NCI-H82 treated with DMSO at 0.1 percent for 48 hours (cell line): Measurements from ENCODE around the gene VSTM4.

Experiments used
- DNase-seq: peaks from one replicate; lab custom pipeline; 2025; ENCODE audit not compliant: unreplicated experiment; lab: John Stamatoyannopoulos, UW

VSTM4 gene

DNA sequence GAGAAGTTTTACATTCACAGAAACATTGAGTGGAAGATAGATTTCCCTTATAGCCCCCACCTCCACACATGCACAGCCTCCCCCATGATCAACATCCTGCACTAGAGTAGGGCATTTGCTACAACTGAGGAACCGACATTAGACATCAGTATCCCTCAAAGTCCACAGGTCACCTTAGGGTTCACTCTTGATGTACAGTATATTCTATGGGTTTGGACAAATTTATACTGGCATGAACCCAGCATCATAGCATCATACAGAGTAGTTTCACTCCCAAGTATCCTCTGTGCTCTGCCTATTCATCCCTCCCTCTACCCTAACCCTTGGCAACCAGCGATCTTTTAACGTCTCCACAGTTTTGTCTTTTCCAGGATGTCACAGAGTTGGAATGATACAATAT is 64.4 kb downstream of the VSTM4 start:
- no peak for DNase-seq

DNA sequence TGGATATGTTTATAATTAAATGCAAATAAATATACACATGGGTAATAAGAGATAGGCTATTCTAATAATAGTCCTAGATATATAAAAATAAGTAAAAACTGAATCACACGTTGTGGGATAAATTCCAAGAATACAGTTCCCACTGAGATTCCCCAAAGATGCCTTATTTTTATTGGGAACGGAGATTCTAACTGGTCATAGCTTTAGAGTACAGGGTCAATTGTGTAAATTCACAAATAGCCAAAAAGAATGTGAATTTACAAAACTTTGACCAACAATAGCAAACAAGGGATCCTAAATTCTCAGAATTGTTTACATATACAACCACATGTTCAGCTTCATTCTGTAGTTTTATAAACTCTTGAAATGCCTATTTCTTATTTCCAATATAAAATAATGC is 65.0 kb downstream of the VSTM4 start:
- DNase-seq = no peak

DNA sequence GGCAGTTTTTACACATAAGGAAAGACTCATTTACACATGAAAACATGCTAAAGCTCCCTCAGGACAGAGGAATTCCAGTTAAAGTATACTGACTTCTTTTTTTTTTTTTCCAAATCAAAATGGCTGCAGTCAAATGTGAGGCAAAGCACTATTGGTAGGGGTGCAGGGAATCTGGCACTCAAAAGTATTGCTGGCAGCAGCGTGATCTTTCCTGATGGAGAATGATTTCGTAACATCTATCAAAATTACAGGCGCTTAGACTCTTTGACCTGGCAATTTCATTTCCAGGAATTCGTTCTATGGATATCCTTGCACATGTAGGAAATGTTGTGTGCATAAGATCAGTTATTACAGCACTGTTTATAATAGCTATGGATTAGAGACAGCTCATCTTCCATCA is 65.7 kb downstream of the VSTM4 start:
- no peak for DNase-seq

DNA sequence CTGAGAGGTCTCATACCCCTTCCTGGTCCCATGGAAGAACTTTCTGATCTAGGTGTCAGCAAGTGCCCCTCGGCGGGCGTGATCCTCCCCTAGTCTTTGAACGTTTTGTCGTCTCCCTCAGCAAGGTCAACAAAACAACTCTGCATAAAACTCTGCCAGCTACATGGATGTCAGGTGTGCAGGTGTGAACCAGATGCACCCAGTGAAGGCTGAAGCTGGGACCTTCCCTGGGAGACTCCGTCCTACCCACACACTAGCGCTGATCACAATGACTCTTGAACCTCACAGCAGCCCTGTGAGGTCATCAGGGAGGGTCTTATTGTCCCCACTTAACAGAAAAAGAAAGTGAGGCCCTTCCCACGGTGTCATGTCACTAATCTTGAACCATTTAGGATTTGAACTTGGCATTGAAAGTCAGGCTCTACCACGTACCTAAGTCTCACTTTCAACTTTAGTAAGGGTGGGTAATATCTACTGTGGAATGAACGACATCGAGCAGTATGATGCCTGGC is 68.1 kb downstream of the VSTM4 start:
- DNase-seq = no peak

DNA sequence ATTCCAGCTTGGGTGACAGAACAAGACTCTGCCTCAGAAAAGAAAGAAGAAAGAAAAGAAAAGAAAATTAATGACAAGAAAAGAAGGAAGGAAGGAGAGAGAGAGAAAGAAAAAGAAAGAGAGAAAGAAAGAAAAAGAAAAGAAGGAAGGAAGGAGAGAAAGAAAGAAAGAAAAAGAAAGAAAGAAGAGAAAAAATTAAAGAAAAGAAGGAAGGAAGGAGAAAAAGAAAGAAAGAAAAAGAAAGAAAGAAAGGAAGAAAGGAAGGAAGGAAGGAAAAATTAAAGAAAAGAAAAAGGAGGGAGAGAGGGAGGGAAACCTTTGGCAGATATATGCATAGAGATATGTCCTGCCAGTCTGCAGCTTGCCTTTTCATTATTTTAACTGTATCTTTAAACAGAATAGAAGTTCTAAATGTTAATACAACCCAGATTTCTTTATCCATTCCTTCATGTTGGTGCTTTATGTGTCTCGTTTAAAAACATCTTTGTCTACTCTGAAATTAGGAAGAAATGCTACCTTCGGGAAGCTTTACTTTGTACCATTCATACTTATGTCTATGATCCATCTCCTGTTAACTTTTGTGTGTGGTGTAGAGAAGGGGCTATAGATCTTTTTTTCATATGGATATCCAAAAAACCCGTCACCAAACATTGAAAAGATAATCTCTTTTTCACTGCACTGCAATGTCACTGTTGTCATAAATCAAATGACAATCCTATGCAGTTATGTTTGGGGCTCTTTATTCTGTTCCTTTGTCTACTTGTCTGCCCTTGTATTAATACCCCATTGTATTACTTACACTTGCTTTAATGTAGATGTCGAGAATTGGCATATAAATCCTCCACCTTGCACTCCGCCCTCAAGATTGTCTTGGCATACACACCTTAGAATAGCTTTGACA is 70.8 kb downstream of the VSTM4 start:
- DNase-seq = no peak

GRCh38 chr10:49040601-49041000 is 74.7 kb downstream of the VSTM4 start:
- DNase-seq = no peak

- DNase-seq = no peak
Observed at GRCh38 chr10:49039409-49039808, 75.9 kb downstream of the VSTM4 start.

DNA sequence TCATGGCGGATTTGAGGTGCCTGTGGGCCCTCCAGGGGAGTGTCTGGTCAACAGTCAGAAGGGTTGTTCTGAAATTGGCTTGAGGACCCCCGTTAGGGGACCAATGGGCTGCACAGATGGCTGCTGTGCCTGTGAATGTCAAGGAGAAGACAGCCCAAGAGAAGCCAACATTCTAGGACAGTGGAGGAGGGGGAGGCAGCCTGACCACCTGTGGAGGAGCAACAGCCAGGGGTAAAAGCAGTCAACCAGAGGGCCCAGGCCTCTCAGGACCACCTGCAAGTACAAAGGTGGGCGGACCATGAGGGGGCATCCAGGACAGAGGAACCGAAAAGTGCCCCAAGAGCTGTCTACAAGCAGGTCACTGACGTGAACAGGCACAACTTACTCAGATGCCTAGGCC is 76.6 kb downstream of the VSTM4 start:
- no peak for DNase-seq

DNA sequence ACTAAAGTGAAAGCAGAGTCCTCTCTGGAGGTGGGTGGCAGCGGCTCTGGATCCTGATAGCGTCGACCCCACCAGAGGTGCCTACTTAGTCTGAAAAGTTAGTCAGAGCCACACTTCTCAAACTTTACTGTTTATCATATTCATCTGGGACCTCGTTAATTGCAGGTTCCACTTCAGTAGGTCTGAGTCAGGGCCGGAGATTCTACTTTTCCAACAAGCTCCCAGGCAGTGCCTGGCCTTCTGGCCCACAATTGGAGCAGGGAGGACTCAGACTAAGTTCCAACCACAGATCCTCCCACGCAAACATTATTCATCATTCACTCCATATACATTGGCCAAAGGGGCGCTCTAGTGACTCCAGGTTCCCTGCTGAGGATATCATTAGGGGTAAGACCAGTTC is 78.1 kb downstream of the VSTM4 start:
- DNase-seq = no peak

DNA sequence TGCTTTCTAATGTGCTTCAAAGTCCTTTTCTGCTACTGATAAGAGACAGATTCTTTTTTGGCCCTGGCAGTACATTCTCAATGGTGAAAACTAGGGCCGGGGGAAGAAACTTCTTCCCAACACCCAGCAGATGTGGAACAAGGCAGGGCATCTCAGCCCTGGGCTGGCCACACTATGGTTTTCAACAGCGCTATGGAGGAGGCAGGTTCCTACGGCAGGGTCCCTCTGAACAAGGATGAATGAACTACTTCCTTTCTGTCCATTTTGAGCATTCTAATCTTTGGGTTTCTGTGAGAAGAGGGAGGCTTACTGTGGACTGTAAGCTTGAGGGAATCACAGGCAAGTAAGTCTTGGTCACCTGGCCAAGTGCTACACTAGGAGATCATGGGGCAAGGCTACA is 78.7 kb downstream of the VSTM4 start:
- DNase-seq = no peak

- DNase-seq = no peak
Observed at GRCh38 chr10:49035920-49036319, 79.4 kb downstream of the VSTM4 start.

DNA sequence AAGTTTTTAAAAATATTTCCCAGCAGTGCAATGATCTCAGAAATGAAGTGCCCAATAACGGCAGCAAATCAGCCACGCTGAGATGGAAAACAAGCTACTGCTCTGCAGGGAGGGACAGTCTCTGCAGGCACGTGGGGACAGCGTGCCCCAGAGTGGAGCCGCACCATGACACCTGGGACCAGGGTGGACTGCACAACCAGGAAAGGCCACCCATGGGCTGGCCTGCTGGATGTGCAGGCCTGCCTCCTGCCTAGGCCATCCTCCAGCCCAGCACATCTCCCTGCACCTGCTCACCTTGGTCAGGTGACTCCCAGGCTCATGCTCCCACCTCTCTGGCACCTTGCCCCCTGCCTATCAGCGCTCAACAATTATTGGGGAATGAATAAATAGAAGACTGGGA is 80.4 kb downstream of the VSTM4 start:
- no peak for DNase-seq

- no peak for DNase-seq
Observed at GRCh38 chr10:49033939-49034338, 81.4 kb downstream of the VSTM4 start.

DNA sequence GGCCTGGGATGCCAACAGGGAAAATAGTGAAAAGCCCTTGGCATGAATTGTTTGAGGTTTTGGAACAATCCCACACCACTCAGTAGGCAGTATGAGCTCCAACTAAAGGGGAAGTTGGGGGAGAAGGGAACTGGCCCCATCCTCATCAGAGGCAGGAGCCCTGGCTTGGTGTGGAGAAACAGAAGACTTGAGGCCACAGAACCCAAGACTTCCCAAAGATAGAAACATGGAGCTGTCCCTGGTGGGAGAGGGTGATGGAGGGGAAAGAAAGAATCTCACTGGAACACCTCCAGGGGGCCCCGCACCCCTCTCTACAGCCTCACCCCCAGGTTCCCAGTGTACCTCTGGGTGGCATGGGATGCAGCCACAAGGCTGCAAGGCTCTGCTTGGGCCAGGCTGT is 85.7 kb downstream of the VSTM4 start:
- no peak for DNase-seq

DNA sequence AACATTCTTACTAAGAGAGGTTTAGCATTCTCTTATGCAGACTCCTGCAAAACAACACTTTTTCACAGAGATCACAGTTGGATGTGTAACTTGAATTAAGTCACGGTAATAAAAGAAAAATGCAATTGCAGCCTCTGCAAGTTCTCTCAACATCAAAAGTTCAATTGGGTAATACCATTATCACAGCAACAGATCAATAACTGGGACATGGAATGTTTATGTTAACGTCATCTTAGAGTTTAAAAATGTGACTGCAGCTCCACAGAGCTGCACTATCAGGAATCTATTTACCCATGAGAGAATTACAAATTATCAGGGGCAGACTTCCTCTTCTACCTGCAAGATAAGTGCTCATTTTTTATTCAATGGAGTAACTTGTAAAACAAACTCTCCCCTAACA is 86.7 kb downstream of the VSTM4 start:
- no peak for DNase-seq

DNA sequence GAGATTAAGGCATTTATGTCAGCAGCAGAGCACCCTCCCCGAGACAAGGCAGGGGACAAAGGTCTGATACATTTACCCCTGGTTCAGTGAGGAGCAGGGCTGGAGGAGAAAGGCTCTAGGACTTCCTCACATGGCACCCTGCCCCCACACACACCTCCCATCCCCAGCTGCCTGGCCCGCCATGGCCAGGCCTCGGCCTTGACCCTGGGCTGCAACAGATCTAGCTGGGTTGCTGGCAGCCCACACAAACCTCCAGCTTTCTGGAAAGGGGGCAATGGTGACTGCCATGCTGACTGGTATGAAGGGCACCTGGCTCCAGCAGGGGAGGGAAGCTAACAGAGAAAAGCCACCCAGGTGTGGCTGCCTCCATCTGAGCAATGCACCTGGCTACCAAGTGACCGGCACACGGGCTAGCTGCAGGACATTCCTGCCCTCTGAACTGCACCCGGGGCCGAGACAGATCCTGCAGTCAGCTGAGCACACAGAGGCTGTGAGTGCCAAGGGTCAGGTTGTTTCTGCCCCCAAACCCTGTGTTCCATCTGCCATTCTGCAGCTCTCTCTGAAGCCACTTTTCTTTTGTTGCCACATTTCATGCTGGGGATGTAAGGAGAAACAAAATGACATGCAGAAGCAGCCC is 89.9 kb downstream of the VSTM4 start:
- DNase-seq = no peak

DNA sequence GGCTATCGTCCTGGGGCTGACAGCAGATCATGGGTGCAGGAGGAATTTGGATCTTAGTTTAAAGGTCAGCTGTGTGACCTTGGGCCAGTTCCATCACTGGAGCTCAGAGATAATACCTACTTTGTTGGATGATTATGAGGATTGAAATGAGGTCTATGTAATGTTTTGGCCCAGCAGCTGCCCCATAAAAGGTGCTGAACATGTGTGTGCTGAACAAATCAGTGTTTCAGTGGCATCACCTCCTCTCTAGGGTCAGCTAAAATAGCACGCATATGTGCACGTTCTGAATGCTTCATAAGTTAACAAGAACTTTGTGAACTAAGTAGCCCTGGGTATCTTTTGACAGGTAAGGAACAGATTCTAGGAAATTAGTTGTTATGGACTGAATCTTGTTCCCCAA is 90.8 kb downstream of the VSTM4 start:
- no peak for DNase-seq

GRCh38 chr10:49023752-49024151 is 91.6 kb downstream of the VSTM4 start:
- DNase-seq = no peak

GRCh38 chr10:49023071-49023470 is 92.3 kb downstream of the VSTM4 start:
- DNase-seq = no peak

- no peak for DNase-seq
Observed at GRCh38 chr10:49021685-49022084, 93.6 kb downstream of the VSTM4 start.

DNA sequence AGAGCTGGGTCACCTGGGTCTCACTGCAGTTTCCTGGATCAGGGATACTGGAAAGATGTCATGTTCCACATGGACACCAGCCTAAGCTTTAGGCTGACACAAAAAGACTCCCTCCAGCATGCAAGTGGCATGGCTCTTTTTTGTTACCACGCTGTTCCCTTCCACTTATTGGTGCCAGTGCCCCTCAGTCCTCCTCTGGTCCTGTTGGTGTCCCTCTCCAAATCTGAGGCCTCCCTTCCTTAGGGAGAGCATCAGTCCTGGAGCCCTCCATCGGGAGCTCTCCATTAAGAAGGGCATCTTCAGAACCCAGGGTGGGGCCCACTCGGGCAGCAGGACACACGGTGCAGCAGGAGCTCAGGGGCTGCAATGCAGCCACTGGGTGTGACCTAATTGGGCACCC is 99.6 kb downstream of the VSTM4 start:
- no peak for DNase-seq

- DNase-seq = no peak
Observed at GRCh38 chr10:49012603-49013002, 102.7 kb downstream of the VSTM4 start.
